WTC11 (cell line): ENCODE measurements around the gene MOCS1. TPM values are rescaled to one million over a fixed set of nuclear protein-coding genes. Genes with fewer than 3 reads are reported as not detected.

Experiments
- ATAC-seq: fragments of 200-7000 bp; cut with Tn5 transposase; 2 replicates; pipeline ENCODE4 v1.10.0; 2021; ENCODE audit warnings: mild to moderate bottlenecking, moderate library complexity
- CTCF ChIA-PET: fragments of 300-600 bp; sonication (Branson Sonifier 250); formaldehyde crosslinking; loops from one replicate; lab custom pipeline; 2021; ENCODE audit warnings: antibody characterized with exemption; lab: Charles Lee
- POLR2A ChIA-PET: fragments of 350-600 bp; sonication (Branson Sonifier 250); formaldehyde crosslinking; loops from one replicate; lab custom pipeline; 2021; ENCODE audit warnings: antibody characterized with exemption; lab: Charles Lee
- DNase-seq: peaks from one replicate; pipeline ENCODE4 v3.0.0; 2021; ENCODE audit warnings: low spot score
- H3K27ac Mint-ChIP-seq: 2 replicates; pipeline ENCODE4 v1.8.0; 2021; ENCODE audit warnings: mixed read lengths
- H3K27me3 Mint-ChIP-seq: 2 replicates; pipeline ENCODE4 v1.8.0; 2021; ENCODE audit warnings: low read depth, mild to moderate bottlenecking, moderate library complexity, mixed read lengths
- H3K36me3 Mint-ChIP-seq: 2 replicates; pipeline ENCODE4 v1.8.0; 2021; ENCODE audit warnings: mixed read lengths
- H3K4me1 Mint-ChIP-seq: 2 replicates; pipeline ENCODE4 v1.8.0; 2022; ENCODE audit warnings: mixed read lengths
- H3K4me3 Mint-ChIP-seq: 2 replicates; pipeline ENCODE4 v1.8.0; 2021; ENCODE audit warnings: mild to moderate bottlenecking, moderate library complexity, mixed read lengths
- H3K9me3 Mint-ChIP-seq: 2 replicates; pipeline ENCODE4 v1.8.0; 2021; ENCODE audit warnings: mixed read lengths
- CBFB ChIP-seq: sonication (generic); formaldehyde crosslinking; IDR thresholded peaks from 2 replicates; pipeline ENCODE4 v1.8.1; 2022; ENCODE audit warnings: mild to moderate bottlenecking, low read depth, missing genetic modification reagents
- FOXP4 ChIP-seq: sonication (generic); formaldehyde crosslinking; IDR thresholded peaks from 2 replicates; pipeline ENCODE4 v1.8.0; 2022; ENCODE audit warnings: mild to moderate bottlenecking, missing genetic modification reagents
- GRHL2 ChIP-seq: fragments of 250-450 bp; sonication (Bioruptor Pico); IDR thresholded peaks from 2 replicates; pipeline ENCODE4 v1.8.0; 2022; ENCODE audit warnings: mild to moderate bottlenecking, moderate library complexity; ENCODE audit not compliant: insufficient replicate concordance, severe bottlenecking
- IRF2 ChIP-seq: sonication (generic); formaldehyde crosslinking; IDR thresholded peaks from 2 replicates; pipeline ENCODE4 v1.8.0; 2022; ENCODE audit warnings: low read depth, missing genetic modification reagents, borderline replicate concordance
- MXD4 ChIP-seq: fragments of 250-450 bp; sonication (Bioruptor Pico); IDR thresholded peaks from 2 replicates; pipeline ENCODE4 v1.8.0; 2021; ENCODE audit warnings: mild to moderate bottlenecking, moderate library complexity, borderline replicate concordance
- NFATC4 ChIP-seq: fragments of 250-450 bp; sonication (Bioruptor Pico); IDR thresholded peaks from 2 replicates; pipeline ENCODE4 v1.9.0; 2021; ENCODE audit warnings: mild to moderate bottlenecking
- NFYB ChIP-seq: sonication (generic); formaldehyde crosslinking; conservative IDR thresholded peaks from 2 replicates; pipeline ENCODE4 v1.8.0; 2022; ENCODE audit warnings: low read depth, missing genetic modification reagents
- RELA ChIP-seq: sonication (generic); formaldehyde crosslinking; IDR thresholded peaks from 2 replicates; pipeline ENCODE4 v1.8.1; 2022; ENCODE audit warnings: missing genetic modification reagents, mild to moderate bottlenecking, borderline replicate concordance
- SOX15 ChIP-seq: fragments of 250-450 bp; sonication (Bioruptor Pico); IDR thresholded peaks from 2 replicates; pipeline ENCODE4 v1.9.0; 2021; ENCODE audit warnings: mild to moderate bottlenecking
- TEAD1 ChIP-seq: sonication (generic); formaldehyde crosslinking; IDR thresholded peaks from 2 replicates; pipeline ENCODE4 v1.8.0; 2022; ENCODE audit warnings: mild to moderate bottlenecking, missing genetic modification reagents
- TEAD4 ChIP-seq: sonication (generic); formaldehyde crosslinking; IDR thresholded peaks from 2 replicates; pipeline ENCODE4 v1.8.0; 2022; ENCODE audit warnings: mild to moderate bottlenecking, missing genetic modification reagents
- ZBTB21 ChIP-seq: sonication (generic); formaldehyde crosslinking; IDR thresholded peaks from 2 replicates; pipeline ENCODE4 v1.8.1; 2023; ENCODE audit warnings: mild to moderate bottlenecking, missing genetic modification reagents, borderline replicate concordance
- ZNF263 ChIP-seq: sonication (generic); formaldehyde crosslinking; IDR thresholded peaks from 2 replicates; pipeline ENCODE4 v1.8.1; 2022; ENCODE audit warnings: low read depth, mild to moderate bottlenecking, moderate library complexity, missing genetic modification reagents
- ZNF423 ChIP-seq: fragments of 250-450 bp; sonication (Bioruptor Pico); IDR thresholded peaks from 2 replicates; pipeline ENCODE4 v2.1.2; 2022; ENCODE audit warnings: mild to moderate bottlenecking, moderate library complexity
- total RNA-seq: library from RNA; stranded (reverse); gene quantifications from 3 replicates; pipeline ENCODE4 v1.2.3, GENCODE V29; 2021
- TF ChIP-seq, protein P1 (sequence below): sonication (generic); formaldehyde crosslinking; IDR thresholded peaks from 2 replicates; pipeline ENCODE4 v1.8.0; 2023; ENCODE audit warnings: missing genetic modification reagents, mild to moderate bottlenecking, borderline replicate concordance
- TF ChIP-seq, protein P2 (sequence below): sonication (generic); formaldehyde crosslinking; conservative IDR thresholded peaks from 2 replicates; pipeline ENCODE4 v1.8.1; 2023; ENCODE audit warnings: mild to moderate bottlenecking, low read depth, missing genetic modification reagents, moderate library complexity

MOCS1 gene
- total RNA-seq, 1 experiment from 2014 or later, result 18.5 TPM

GRCh38 chr6:39898625-39899024, 35.6 kb downstream of the MOCS1 start:
- Mint-ChIP-seq H3K27me3 (no peaks in the 10 kb centered on the region; the same call in none of the 2 replicates), H3K4me1 (peaks cover 27% of the 10 kb centered on the region), H3K9me3 (no peaks in the 10 kb centered on the region), H3K27ac (no peak overlapping the region), H3K36me3 (no peaks in the 10 kb centered on the region), H3K4me3 (no peak overlapping the region)
- no peak for TF ChIP-seq NFATC4 (CRISPR knock-in tag)
- TF ChIP-seq, protein P1, sequence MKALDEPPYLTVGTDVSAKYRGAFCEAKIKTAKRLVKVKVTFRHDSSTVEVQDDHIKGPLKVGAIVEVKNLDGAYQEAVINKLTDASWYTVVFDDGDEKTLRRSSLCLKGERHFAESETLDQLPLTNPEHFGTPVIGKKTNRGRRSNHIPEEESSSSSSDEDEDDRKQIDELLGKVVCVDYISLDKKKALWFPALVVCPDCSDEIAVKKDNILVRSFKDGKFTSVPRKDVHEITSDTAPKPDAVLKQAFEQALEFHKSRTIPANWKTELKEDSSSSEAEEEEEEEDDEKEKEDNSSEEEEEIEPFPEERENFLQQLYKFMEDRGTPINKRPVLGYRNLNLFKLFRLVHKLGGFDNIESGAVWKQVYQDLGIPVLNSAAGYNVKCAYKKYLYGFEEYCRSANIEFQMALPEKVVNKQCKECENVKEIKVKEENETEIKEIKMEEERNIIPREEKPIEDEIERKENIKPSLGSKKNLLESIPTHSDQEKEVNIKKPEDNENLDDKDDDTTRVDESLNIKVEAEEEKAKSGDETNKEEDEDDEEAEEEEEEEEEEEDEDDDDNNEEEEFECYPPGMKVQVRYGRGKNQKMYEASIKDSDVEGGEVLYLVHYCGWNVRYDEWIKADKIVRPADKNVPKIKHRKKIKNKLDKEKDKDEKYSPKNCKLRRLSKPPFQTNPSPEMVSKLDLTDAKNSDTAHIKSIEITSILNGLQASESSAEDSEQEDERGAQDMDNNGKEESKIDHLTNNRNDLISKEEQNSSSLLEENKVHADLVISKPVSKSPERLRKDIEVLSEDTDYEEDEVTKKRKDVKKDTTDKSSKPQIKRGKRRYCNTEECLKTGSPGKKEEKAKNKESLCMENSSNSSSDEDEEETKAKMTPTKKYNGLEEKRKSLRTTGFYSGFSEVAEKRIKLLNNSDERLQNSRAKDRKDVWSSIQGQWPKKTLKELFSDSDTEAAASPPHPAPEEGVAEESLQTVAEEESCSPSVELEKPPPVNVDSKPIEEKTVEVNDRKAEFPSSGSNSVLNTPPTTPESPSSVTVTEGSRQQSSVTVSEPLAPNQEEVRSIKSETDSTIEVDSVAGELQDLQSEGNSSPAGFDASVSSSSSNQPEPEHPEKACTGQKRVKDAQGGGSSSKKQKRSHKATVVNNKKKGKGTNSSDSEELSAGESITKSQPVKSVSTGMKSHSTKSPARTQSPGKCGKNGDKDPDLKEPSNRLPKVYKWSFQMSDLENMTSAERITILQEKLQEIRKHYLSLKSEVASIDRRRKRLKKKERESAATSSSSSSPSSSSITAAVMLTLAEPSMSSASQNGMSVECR (CRISPR knock-in tag), result no peak
- no peak for TF ChIP-seq TEAD4 (CRISPR knock-in tag)
- no peak for TF ChIP-seq IRF2 (CRISPR knock-in tag)
- TF ChIP-seq NFYB (CRISPR knock-in tag), result no peak
- TF ChIP-seq SOX15 (CRISPR knock-in tag), result no peak
- DNase-seq, result no peak
- ChIA-PET POLR2A (no interaction called here), CTCF (interaction anchor here (1.1 kb wide), 1 partner anchor 24 kb away, joined by 3 read pairs; no protein-coding TSS in a partner anchor)
- no peak for ATAC-seq

GRCh38 chr6:39897698-39898097, 36.6 kb downstream of the MOCS1 start:
- ATAC-seq (peak; percentile 75), DNase-seq (no peak)
- Mint-ChIP-seq H3K27ac (peak overlapping the region; percentile 47; the same call in 1 of the 2 replicates), H3K9me3 (no peaks in the 10 kb centered on the region), H3K36me3 (no peaks in the 10 kb centered on the region), H3K27me3 (no peaks in the 10 kb centered on the region; the same call in none of the 2 replicates), H3K4me1 (peaks cover 27% of the 10 kb centered on the region), H3K4me3 (no peak overlapping the region)
- CTCF ChIA-PET, result interaction anchor here (0.6 to 1.1 kb wide), 3 partner anchors 25 to 827 kb away, joined by 3 to 4 read pairs (median 4); no protein-coding TSS in a partner anchor
- POLR2A ChIA-PET, result no interaction called here
- TF ChIP-seq GRHL2 (CRISPR knock-in tag), result no peak
- no peak for TF ChIP-seq ZBTB21 (CRISPR knock-in tag)

GRCh38 chr6:39896701-39897100, 37.6 kb downstream of the MOCS1 start:
- no peak for ATAC-seq
- Mint-ChIP-seq H3K9me3 (no peaks in the 10 kb centered on the region), H3K4me1 (peaks cover 27% of the 10 kb centered on the region), H3K27ac (no peak overlapping the region), H3K27me3 (no peaks in the 10 kb centered on the region; the same call in none of the 2 replicates), H3K36me3 (no peaks in the 10 kb centered on the region), H3K4me3 (no peak overlapping the region)
- ChIA-PET POLR2A (no interaction called here), CTCF (no interaction called here)
- no peak for DNase-seq
- TF ChIP-seq GRHL2 (CRISPR knock-in tag), result no peak
- TF ChIP-seq ZNF423 (CRISPR knock-in tag), result no peak

GRCh38 chr6:39893286-39893685, 41.0 kb downstream of the MOCS1 start:
- CTCF ChIA-PET, result interaction anchor here (0.5 to 4.1 kb wide), 10 partner anchors 17 to 544 kb away, joined by 3 to 20 read pairs (median 4); no protein-coding TSS in a partner anchor
- ATAC-seq (no peak), DNase-seq (no peak)
- H3K4me3 Mint-ChIP-seq, result no peak overlapping the region
- POLR2A ChIA-PET, result interaction anchor here (0.6 kb wide), 1 partner anchor 90 kb away, joined by 3 read pairs; no protein-coding TSS in a partner anchor
- H3K36me3 Mint-ChIP-seq, result no peaks in the 10 kb centered on the region
- TF ChIP-seq TEAD1 (CRISPR knock-in tag) (no peak), FOXP4 (no peak), CBFB (no peak), MXD4 (CRISPR knock-in tag) (no peak), RELA (no peak), ZNF263 (CRISPR knock-in tag) (no peak)
- TF ChIP-seq, protein P2, sequence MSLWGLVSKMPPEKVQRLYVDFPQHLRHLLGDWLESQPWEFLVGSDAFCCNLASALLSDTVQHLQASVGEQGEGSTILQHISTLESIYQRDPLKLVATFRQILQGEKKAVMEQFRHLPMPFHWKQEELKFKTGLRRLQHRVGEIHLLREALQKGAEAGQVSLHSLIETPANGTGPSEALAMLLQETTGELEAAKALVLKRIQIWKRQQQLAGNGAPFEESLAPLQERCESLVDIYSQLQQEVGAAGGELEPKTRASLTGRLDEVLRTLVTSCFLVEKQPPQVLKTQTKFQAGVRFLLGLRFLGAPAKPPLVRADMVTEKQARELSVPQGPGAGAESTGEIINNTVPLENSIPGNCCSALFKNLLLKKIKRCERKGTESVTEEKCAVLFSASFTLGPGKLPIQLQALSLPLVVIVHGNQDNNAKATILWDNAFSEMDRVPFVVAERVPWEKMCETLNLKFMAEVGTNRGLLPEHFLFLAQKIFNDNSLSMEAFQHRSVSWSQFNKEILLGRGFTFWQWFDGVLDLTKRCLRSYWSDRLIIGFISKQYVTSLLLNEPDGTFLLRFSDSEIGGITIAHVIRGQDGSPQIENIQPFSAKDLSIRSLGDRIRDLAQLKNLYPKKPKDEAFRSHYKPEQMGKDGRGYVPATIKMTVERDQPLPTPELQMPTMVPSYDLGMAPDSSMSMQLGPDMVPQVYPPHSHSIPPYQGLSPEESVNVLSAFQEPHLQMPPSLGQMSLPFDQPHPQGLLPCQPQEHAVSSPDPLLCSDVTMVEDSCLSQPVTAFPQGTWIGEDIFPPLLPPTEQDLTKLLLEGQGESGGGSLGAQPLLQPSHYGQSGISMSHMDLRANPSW (CRISPR knock-in tag), result no peak
- no peaks in the 10 kb centered on the region for H3K9me3 Mint-ChIP-seq
- H3K4me1 Mint-ChIP-seq, result peaks cover 15% of the 10 kb centered on the region
- H3K27me3 Mint-ChIP-seq, result no peaks in the 10 kb centered on the region; the same call in 1 of the 2 replicates
- H3K27ac Mint-ChIP-seq, result no peak overlapping the region
